ENCODE results near the gene C13orf46.
"Not testable (repeated sequence)": the region's sequence is repeated elsewhere in the genome, so short reads cannot be mapped to it uniquely, and the experiment has no call there.

Gene C13orf46

DNA sequence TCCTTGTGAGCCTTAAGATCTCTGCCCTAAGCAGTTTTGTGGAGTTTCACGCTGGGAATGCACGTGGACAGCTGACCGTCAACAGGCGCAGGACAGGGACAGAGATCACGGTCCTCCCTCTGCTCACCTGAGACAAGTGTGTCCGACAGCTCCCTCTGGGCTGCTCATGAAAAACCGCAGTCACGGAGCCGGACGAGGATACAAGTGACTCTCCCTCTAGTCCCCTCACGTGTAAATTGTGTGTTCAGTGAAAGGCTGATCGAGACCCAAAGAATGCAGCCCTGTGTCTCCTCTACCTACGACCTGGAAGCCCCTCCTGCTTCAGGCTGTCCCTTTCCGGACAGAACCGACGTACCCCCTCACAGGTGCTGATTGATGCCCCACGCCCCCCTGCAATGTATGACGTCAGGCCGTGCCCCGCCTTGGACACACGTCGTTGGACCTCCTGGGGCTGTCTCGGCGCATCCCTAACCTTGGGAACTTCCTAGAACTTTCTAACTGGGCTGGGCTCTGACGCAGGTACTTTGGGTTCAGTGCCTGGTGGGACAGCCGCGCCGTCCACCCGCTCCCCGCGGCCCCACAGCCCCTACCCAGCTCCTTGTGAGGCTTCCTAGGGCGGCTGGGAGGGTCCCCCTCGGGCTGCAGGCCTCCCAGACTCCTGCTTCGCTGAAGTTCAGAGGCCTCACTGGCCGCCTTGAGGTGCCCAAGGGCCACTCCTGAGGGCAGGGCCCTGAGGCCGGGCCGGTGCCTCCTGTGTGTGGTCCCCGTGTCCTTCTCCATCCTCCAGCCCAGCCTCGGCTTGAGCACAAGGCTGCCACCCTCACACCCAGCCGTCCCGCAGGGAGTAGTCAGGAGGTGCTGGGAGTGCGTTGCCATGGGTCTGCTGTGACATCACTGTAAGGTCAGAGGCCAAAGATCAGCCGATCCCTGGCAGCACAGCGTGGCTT, at the start of gene C13orf46:
TSS of gene C13orf46 (minus strand) at position 859 of the 947 bp plus-strand sequence. CDS start at position 780, 79 bp downstream.
- H3K36me3 Mint-ChIP-seq (ENCODE audit: low read depth) = peaks cover 8% of the 10 kb centered on the region
- no peaks in the 10 kb centered on the region for H3K27me3 Mint-ChIP-seq (ENCODE audit: low read depth)
- no peaks in the 10 kb centered on the region for H3K9me3 Mint-ChIP-seq
- H3K4me1 Mint-ChIP-seq = peaks cover 5% of the 10 kb centered on the region
- no peak within 1 kb of the TSS for H3K27ac Mint-ChIP-seq
- H3K4me3 Mint-ChIP-seq = no peak within 1 kb of the TSS
- TF ChIP-seq, protein P1, sequence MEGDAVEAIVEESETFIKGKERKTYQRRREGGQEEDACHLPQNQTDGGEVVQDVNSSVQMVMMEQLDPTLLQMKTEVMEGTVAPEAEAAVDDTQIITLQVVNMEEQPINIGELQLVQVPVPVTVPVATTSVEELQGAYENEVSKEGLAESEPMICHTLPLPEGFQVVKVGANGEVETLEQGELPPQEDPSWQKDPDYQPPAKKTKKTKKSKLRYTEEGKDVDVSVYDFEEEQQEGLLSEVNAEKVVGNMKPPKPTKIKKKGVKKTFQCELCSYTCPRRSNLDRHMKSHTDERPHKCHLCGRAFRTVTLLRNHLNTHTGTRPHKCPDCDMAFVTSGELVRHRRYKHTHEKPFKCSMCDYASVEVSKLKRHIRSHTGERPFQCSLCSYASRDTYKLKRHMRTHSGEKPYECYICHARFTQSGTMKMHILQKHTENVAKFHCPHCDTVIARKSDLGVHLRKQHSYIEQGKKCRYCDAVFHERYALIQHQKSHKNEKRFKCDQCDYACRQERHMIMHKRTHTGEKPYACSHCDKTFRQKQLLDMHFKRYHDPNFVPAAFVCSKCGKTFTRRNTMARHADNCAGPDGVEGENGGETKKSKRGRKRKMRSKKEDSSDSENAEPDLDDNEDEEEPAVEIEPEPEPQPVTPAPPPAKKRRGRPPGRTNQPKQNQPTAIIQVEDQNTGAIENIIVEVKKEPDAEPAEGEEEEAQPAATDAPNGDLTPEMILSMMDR (IDR thresholded peaks at IDR 0.05; ENCODE audit: unreplicated experiment in 3 of 3) = no peak

DNA sequence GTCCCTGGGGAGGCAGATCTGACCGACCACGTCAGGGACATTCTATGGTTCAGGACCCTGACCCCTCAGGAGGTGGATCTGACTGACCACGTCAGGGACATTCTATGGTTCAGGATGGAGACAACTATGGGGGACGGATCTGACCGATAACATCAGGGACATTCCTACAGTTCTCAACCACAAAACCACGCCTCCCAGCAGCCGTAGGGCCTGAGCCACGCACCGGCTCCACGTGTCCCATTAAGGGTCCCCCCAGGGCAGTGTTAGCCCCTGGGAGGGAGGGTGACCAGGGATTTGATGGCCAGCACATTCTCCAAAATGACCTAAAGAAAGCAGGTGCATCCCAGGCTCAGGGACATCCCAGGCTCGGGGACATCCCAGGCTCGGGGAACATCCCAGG, 49.0 kb upstream of the C13orf46 start:
- H3K9me3 Mint-ChIP-seq = no peaks in the 10 kb centered on the region
- H3K4me1 Mint-ChIP-seq = peaks cover 24% of the 10 kb centered on the region
- no peaks in the 10 kb centered on the region for H3K27me3 Mint-ChIP-seq (ENCODE audit: low read depth)
- H3K4me3 Mint-ChIP-seq = no peak overlapping the region
- peaks cover 4% of the 10 kb centered on the region for H3K36me3 Mint-ChIP-seq (ENCODE audit: low read depth)
- TF ChIP-seq, protein P1 (IDR thresholded peaks at IDR 0.05; ENCODE audit: unreplicated experiment in 3 of 3) = no peak
- no peak overlapping the region for H3K27ac Mint-ChIP-seq

DNA sequence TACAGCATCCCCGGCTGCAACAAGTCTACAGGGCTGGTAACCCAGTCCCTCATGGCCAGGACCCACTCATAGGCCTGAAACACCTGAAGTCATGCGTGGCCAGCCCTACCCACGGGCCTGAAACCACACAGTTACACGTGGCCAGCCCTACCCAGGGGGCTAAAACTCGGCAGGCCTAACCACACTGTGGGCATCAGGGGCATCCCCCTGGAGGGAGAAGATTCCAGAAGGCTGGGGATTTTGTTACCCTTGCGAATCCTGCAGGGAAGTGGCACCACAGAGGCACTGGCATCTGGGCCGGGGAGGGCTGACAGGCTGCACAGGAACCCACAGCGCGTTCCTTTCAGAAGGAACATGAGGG, 48.4 kb upstream of the C13orf46 start:
- H3K27ac Mint-ChIP-seq = no peak overlapping the region
- H3K27me3 Mint-ChIP-seq (ENCODE audit: low read depth) = no peaks in the 10 kb centered on the region
- TF ChIP-seq, protein P1 (IDR thresholded peaks at IDR 0.05; ENCODE audit: unreplicated experiment in 3 of 3) = no peak
- no peaks in the 10 kb centered on the region for H3K9me3 Mint-ChIP-seq
- H3K4me3 Mint-ChIP-seq = no peak overlapping the region
- peaks cover 4% of the 10 kb centered on the region for H3K36me3 Mint-ChIP-seq (ENCODE audit: low read depth)
- peaks cover 20% of the 10 kb centered on the region for H3K4me1 Mint-ChIP-seq

DNA sequence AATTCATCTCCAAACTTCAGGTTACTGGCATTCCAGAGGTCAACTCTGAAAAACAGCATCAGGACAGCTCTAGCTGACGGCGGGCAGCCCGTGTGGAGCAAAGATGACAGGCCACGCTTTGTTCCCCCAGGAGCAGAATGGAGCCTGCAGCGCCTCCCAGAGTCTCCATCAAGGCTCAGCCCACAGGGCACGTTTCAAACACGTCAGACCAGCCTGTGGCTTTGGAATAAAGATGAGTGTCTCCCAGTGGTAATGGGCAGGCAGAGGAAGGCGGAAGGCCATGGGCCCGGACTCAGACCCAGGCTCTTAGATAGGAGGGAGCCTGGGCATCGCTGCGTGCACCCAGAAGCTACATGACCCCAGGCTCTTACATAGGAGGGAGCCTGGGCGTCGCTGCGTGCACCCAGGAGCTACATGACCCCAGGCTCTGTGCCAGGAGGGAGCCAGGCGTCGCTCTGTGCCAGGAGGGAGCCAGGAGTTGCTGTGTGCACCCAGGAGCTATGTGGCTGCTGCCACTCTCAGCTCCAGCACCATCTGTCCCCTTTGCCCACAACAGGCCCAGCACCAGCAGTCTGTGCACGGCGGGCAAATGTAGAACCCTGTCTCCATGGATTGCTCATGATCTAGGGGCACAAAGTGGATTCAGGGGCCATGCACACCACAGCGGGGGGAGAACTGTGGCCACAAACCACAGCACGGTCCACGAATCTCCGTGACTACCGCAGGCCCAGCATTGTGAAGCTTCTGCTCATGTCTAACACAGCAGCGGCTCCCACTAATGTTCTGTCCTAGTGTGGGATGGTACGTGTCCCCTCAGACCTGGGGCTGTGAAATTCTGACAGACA, 47.8 kb upstream of the C13orf46 start:
- Mint-ChIP-seq H3K9me3 (no peaks in the 10 kb centered on the region), H3K4me1 (peaks cover 14% of the 10 kb centered on the region), H3K4me3 (no peak overlapping the region), H3K27ac (no peak overlapping the region), H3K36me3 (ENCODE audit: low read depth) (peaks cover 4% of the 10 kb centered on the region), H3K27me3 (ENCODE audit: low read depth) (no peaks in the 10 kb centered on the region)
- TF ChIP-seq, protein P1 (IDR thresholded peaks at IDR 0.05; ENCODE audit: unreplicated experiment in 3 of 3) = no peak

DNA sequence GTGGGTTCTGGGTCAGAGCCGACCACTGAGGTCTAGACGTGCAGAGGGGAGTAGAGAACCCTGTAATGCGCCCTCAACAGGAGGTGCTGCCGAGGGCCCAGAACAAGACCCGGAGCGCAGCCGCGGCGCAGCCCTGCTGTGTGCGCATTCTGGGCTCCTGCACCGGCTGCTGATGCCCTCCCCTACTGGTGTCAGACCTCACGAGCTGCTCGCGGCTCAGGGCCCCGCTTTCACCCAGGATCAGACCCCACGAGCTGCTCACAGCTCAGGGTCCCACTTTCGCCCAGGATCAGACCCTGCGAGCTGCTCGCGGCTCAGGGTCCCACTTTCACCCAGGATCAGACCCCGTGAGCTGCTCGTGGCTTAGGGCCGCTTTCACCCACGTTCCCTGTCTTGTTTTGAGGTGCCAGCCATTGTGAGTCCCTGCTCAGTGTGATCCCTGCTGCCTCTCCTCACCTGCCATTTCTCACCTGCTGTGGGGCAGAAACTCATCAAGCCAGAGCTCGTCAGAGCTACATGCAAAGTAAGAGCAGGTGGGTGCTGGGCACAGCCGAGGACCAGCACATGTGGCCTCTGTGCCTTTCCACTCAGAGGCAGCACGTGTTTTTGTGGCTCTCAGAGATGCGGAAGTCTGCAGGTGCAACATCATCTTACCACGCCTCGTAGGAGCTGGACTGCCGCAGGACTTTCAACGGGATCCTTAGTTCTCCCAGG, 47.0 kb upstream of the C13orf46 start:
- Mint-ChIP-seq H3K9me3 (no peaks in the 10 kb centered on the region), H3K27me3 (ENCODE audit: low read depth) (no peaks in the 10 kb centered on the region), H3K27ac (no peak overlapping the region), H3K4me3 (no peak overlapping the region), H3K4me1 (peaks cover 6% of the 10 kb centered on the region), H3K36me3 (ENCODE audit: low read depth) (peaks cover 4% of the 10 kb centered on the region)
- TF ChIP-seq, protein P1 (IDR thresholded peaks at IDR 0.05; ENCODE audit: unreplicated experiment in 3 of 3) = no peak

DNA sequence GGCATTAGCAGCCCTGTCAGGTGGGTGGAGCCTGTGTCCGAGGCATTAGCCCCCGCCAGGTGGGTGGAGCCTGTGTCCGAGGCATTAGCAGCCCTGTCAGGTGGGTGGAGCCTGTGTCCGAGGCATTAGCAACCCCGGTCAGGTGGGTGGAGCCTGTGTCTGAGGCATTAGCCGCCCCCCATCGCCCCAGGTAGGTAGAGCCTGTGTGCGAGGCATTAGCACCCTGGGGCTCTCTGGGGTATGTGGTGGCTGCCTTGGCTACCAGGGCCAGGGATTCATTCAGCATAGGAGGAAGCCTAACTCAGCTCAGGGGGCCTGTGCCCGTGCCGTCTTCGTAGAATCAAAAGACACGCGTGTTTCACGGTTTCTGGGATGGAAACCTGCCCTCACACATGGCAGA, 46.3 kb upstream of the C13orf46 start:
- not testable (repeated sequence) for H3K4me1 Mint-ChIP-seq; H3K27me3 Mint-ChIP-seq (ENCODE audit: low read depth); H3K27ac Mint-ChIP-seq; H3K4me3 Mint-ChIP-seq; H3K9me3 Mint-ChIP-seq; H3K36me3 Mint-ChIP-seq (ENCODE audit: low read depth)
